ENCODE data around the gene MMP7. TPM values are rescaled to one million over a fixed set of nuclear protein-coding genes. Genes with fewer than 3 reads are reported as not detected.
A peak's percentile ranks its signal among the peaks of the same experiment; 100 is the strongest.

MMP7 gene
- total RNA-seq, 2 experiments from 2014 or later = not detected

GRCh38 chr11:102482433-102482832 is 48.1 kb downstream of the MMP7 start:
- ChIA-PET POLR2A (no interaction called here), CTCF (no interaction called here)
- H3K36me3 ChIP-seq (ENCODE audit: insufficient read depth, low read length) = no peaks in the 10 kb centered on the region
- Mint-ChIP-seq H3K27me3 (no peaks in the 10 kb centered on the region), H3K4me1 (ENCODE audit: low read depth) (peaks cover 24% of the 10 kb centered on the region), H3K36me3 (ENCODE audit: low read depth) (no peaks in the 10 kb centered on the region), H3K4me3 (no peak overlapping the region), H3K27ac (no peak overlapping the region), H3K9me3 (no peaks in the 10 kb centered on the region)
- intact Hi-C loops (cut with DNase I, micrococcal nuclease) = no loop called here
- no peaks in the 10 kb centered on the region for H3K27me3 ChIP-seq (ENCODE audit: control insufficient read depth in 1 of 2, insufficient read depth in 2 of 2, low read length in 2 of 2)
- no peaks in the 10 kb centered on the region for H3K4me1 ChIP-seq (ENCODE audit: insufficient read depth, low read length)
- ATAC-seq (ENCODE audit: poor library complexity) = no peak
- no peaks in the 10 kb centered on the region for H3K9me3 ChIP-seq (ENCODE audit: control insufficient read depth in 1 of 2, insufficient read depth in 1 of 2, low read length in 2 of 2)
- no peak for DNase-seq
- no peak for TF ChIP-seq CTCF (IDR thresholded peaks at IDR 0.05)
- no peak overlapping the region for H3K4me3 ChIP-seq (ENCODE audit: low read length)
- no peak overlapping the region for H3K27ac ChIP-seq (ENCODE audit: low read depth in 1 of 2, low read length in 2 of 2)

- no peak for ATAC-seq (ENCODE audit: poor library complexity)
- POLR2A ChIA-PET = interaction anchor here (1.2 kb wide), 1 partner anchor 27 kb away, joined by 3 read pairs; the partner anchor contains the start of gene TMEM123
Observed at GRCh38 chr11:102479733-102480132, 50.8 kb downstream of the MMP7 start.

GRCh38 chr11:102478673-102479299 is 51.8 kb downstream of the MMP7 start:
- ATAC-seq (ENCODE audit: poor library complexity) (no peak), DNase-seq (no peak)
- Histone ChIP-seq H3K4me1 (ENCODE audit: insufficient read depth, low read length) (peaks cover 22% of the 10 kb centered on the region), H3K36me3 (ENCODE audit: insufficient read depth, low read length) (no peaks in the 10 kb centered on the region), H3K9me3 (ENCODE audit: control insufficient read depth in 1 of 2, insufficient read depth in 1 of 2, low read length in 2 of 2) (no peaks in the 10 kb centered on the region), H3K4me3 (ENCODE audit: low read length) (no peak overlapping the region), H3K27me3 (ENCODE audit: control insufficient read depth in 1 of 2, insufficient read depth in 2 of 2, low read length in 2 of 2) (no peaks in the 10 kb centered on the region), H3K27ac (ENCODE audit: low read depth in 1 of 2, low read length in 2 of 2) (no peak overlapping the region)
- ChIA-PET CTCF (interaction anchor here (1.7 kb wide), 1 partner anchor 88 kb away, joined by 5 read pairs; no protein-coding TSS in a partner anchor), POLR2A (interaction anchor here (1.2 to 3.3 kb wide), 2 partner anchors 25 to 26 kb away, joined by 3 to 11 read pairs; partner anchors contain the start of gene TMEM123)
- Mint-ChIP-seq H3K4me3 (no peak overlapping the region), H3K27me3 (no peaks in the 10 kb centered on the region), H3K4me1 (ENCODE audit: low read depth) (peaks cover 49% of the 10 kb centered on the region), H3K9me3 (no peaks in the 10 kb centered on the region), H3K27ac (peak overlapping the region; percentile 8), H3K36me3 (ENCODE audit: low read depth) (no peaks in the 10 kb centered on the region)
- TF ChIP-seq CTCF (IDR thresholded peaks at IDR 0.05) = no peak
- intact Hi-C loops (cut with DNase I, micrococcal nuclease) = no loop called here

More at GRCh38 chr11:102479733-102480132, 50.8 kb downstream of the MMP7 start:
- Histone ChIP-seq H3K4me1 (ENCODE audit: insufficient read depth, low read length) (peaks cover 13% of the 10 kb centered on the region), H3K27ac (ENCODE audit: low read depth in 1 of 2, low read length in 2 of 2) (no peak overlapping the region), H3K4me3 (ENCODE audit: low read length) (no peak overlapping the region), H3K36me3 (ENCODE audit: insufficient read depth, low read length) (no peaks in the 10 kb centered on the region), H3K27me3 (ENCODE audit: control insufficient read depth in 1 of 2, insufficient read depth in 2 of 2, low read length in 2 of 2) (no peaks in the 10 kb centered on the region), H3K9me3 (ENCODE audit: control insufficient read depth in 1 of 2, insufficient read depth in 1 of 2, low read length in 2 of 2) (no peaks in the 10 kb centered on the region)
- no peak overlapping the region for H3K4me3 Mint-ChIP-seq
- H3K9me3 Mint-ChIP-seq = no peaks in the 10 kb centered on the region
- no peaks in the 10 kb centered on the region for H3K27me3 Mint-ChIP-seq
- H3K36me3 Mint-ChIP-seq (ENCODE audit: low read depth) = no peaks in the 10 kb centered on the region
- CTCF ChIA-PET = interaction anchor here (1.0 to 1.7 kb wide), 2 partner anchors 12 to 89 kb away, joined by 3 to 5 read pairs; no protein-coding TSS in a partner anchor
- DNase-seq = no peak
- H3K4me1 Mint-ChIP-seq (ENCODE audit: low read depth) = peaks cover 39% of the 10 kb centered on the region
- TF ChIP-seq CTCF (IDR thresholded peaks at IDR 0.05) = no peak
- H3K27ac Mint-ChIP-seq = no peak overlapping the region
- intact Hi-C loops (cut with DNase I, micrococcal nuclease) = no loop called here

Data from CD4-positive, alpha-beta T cell (primary cell).